HEK293 (cell line): Measurements from ENCODE around the gene NRN1L.

Source experiments
- CTCF ChIA-PET: fragments of 350-600 bp; formaldehyde crosslinking; extraction: SDS; loops from one replicate; lab custom pipeline; 2021; ENCODE audit warnings: antibody characterized with exemption; lab: Yijun Ruan, JAX
- POLR2A ChIA-PET: fragments of 300-600 bp; formaldehyde crosslinking; extraction: SDS; loops from one replicate; lab custom pipeline; 2020; ENCODE audit warnings: antibody characterized with exemption, inconsistent platforms; lab: Yijun Ruan, JAX
- H3K27ac ChIP-seq: fragments of 200-500 bp; sonication (Bioruptor generic); 2 replicates; pipeline ENCODE4 v1.5.1; 2014; ENCODE audit warnings: low read depth, low read length, control low read depth, inconsistent platforms; ENCODE audit errors: extremely low read depth
- H3K36me3 ChIP-seq, 2 experiments: fragments of 200-500 bp in 1 of 2; sonication (Bioruptor generic) in 1 of 2; 1 replicate in 1 of 2; 2 replicates in 1 of 2; pipeline ENCODE4 v1.5.1; 2014 to 2017; ENCODE audit warnings: inconsistent platforms in 2 of 2, low read length in 2 of 2; ENCODE audit not compliant: control insufficient read depth in 2 of 2, insufficient read depth in 1 of 2
- H3K4me1 ChIP-seq: fragments of 200-500 bp; sonication (Bioruptor generic); 2 replicates; pipeline ENCODE4 v1.5.1; 2014; ENCODE audit warnings: mild to moderate bottlenecking, low read length, inconsistent platforms; ENCODE audit not compliant: control insufficient read depth, insufficient read depth
- H3K4me3 ChIP-seq: 2 replicates; pipeline ENCODE4 v1.5.1; 2011; ENCODE audit warnings: low read depth, mild to moderate bottlenecking, control low read depth, low read length, moderate library complexity
- H3K9me3 ChIP-seq: fragments of 200-500 bp; sonication (Bioruptor generic); 2 replicates; pipeline ENCODE4 v1.5.1; 2014; ENCODE audit warnings: low read depth, low read length, inconsistent platforms; ENCODE audit not compliant: control insufficient read depth, insufficient read depth
- BCL11A ChIP-seq: fragments of 450-650 bp; formaldehyde crosslinking; IDR thresholded peaks from 2 replicates; pipeline ENCODE4 v1.5.1; 2016; ENCODE audit warnings: low read depth, missing biosample characterization, missing genetic modification characterization
- GLI2 ChIP-seq: fragments of 450-650 bp; formaldehyde crosslinking; IDR thresholded peaks from 2 replicates; pipeline ENCODE4; 2017; ENCODE audit warnings: missing biosample characterization, missing genetic modification characterization, low read depth, borderline replicate concordance
- GLIS2 ChIP-seq: fragments of 450-650 bp; formaldehyde crosslinking; IDR thresholded peaks from 2 replicates; pipeline ENCODE4 v1.5.1; 2016; ENCODE audit warnings: missing biosample characterization, missing genetic modification characterization
- KLF1 ChIP-seq: fragments of 450-650 bp; formaldehyde crosslinking; IDR thresholded peaks from 2 replicates; pipeline ENCODE4 v1.5.1; 2016; ENCODE audit warnings: missing biosample characterization, missing genetic modification characterization
- MZF1 ChIP-seq: fragments of 450-650 bp; formaldehyde crosslinking; IDR thresholded peaks from 2 replicates; pipeline ENCODE4 v1.5.1; 2017; ENCODE audit warnings: missing biosample characterization, missing genetic modification characterization, borderline replicate concordance
- OSR2 ChIP-seq: fragments of 450-650 bp; formaldehyde crosslinking; IDR thresholded peaks from 2 replicates; pipeline ENCODE4 v1.5.1; 2016; ENCODE audit warnings: missing biosample characterization, missing genetic modification characterization
- OVOL3 ChIP-seq: fragments of 450-650 bp; formaldehyde crosslinking; IDR thresholded peaks from 2 replicates; pipeline ENCODE4 v1.5.1; 2016; ENCODE audit warnings: missing biosample characterization, missing genetic modification characterization
- SCRT2 ChIP-seq: fragments of 450-650 bp; formaldehyde crosslinking; IDR thresholded peaks from 2 replicates; pipeline ENCODE4 v1.5.1; 2016; ENCODE audit warnings: missing biosample characterization, missing genetic modification characterization
- ZBTB44 ChIP-seq: fragments of 450-650 bp; IDR thresholded peaks from 2 replicates; pipeline ENCODE4 v1.5.1; 2018; ENCODE audit warnings: missing biosample characterization, mild to moderate bottlenecking, missing genetic modification characterization
- ZBTB49 ChIP-seq: fragments of 450-650 bp; formaldehyde crosslinking; IDR thresholded peaks from 2 replicates; pipeline ENCODE4 v1.5.1; 2016; ENCODE audit warnings: missing biosample characterization, missing genetic modification characterization, low read depth
- ZFHX2 ChIP-seq: fragments of 450-650 bp; formaldehyde crosslinking; conservative IDR thresholded peaks from 2 replicates; pipeline ENCODE4 v1.5.1; 2016; ENCODE audit warnings: missing biosample characterization, missing genetic modification characterization
- ZFP3 ChIP-seq: fragments of 450-650 bp; formaldehyde crosslinking; IDR thresholded peaks from 2 replicates; pipeline ENCODE4 v1.5.1; 2016; ENCODE audit warnings: low read depth, missing biosample characterization, missing genetic modification characterization
- ZFP41 ChIP-seq: fragments of 450-650 bp; formaldehyde crosslinking; IDR thresholded peaks from 2 replicates; pipeline ENCODE4 v1.5.1; 2016; ENCODE audit warnings: missing biosample characterization, missing genetic modification characterization, borderline replicate concordance
- ZNF132 ChIP-seq: fragments of 450-650 bp; formaldehyde crosslinking; IDR thresholded peaks from 2 replicates; pipeline ENCODE4 v1.5.1; 2017; ENCODE audit warnings: missing biosample characterization, missing genetic modification characterization, borderline replicate concordance
- ZNF146 ChIP-seq: fragments of 450-650 bp; formaldehyde crosslinking; IDR thresholded peaks from 2 replicates; pipeline ENCODE4 v1.5.1; 2016; ENCODE audit warnings: missing biosample characterization, missing genetic modification characterization
- ZNF16 ChIP-seq: fragments of 450-650 bp; formaldehyde crosslinking; IDR thresholded peaks from 2 replicates; pipeline ENCODE4 v1.5.1; 2016; ENCODE audit warnings: low read depth, missing biosample characterization, missing genetic modification characterization
- ZNF2 ChIP-seq: fragments of 450-650 bp; formaldehyde crosslinking; IDR thresholded peaks from 2 replicates; pipeline ENCODE4 v1.5.1; 2016; ENCODE audit warnings: missing biosample characterization, missing genetic modification characterization
- ZNF214 ChIP-seq: fragments of 450-650 bp; formaldehyde crosslinking; IDR thresholded peaks from 2 replicates; pipeline ENCODE4 v1.5.1; 2017; ENCODE audit warnings: missing biosample characterization, mild to moderate bottlenecking, missing genetic modification characterization, borderline replicate concordance
- ZNF223 ChIP-seq: fragments of 450-650 bp; formaldehyde crosslinking; IDR thresholded peaks from 2 replicates; pipeline ENCODE4 v1.5.1; 2016; ENCODE audit warnings: missing biosample characterization, missing genetic modification characterization
- ZNF239 ChIP-seq: fragments of 450-650 bp; formaldehyde crosslinking; IDR thresholded peaks from 2 replicates; pipeline ENCODE4 v1.5.1; 2016; ENCODE audit warnings: missing biosample characterization, missing genetic modification characterization
- ZNF292 ChIP-seq: fragments of 450-650 bp; formaldehyde crosslinking; IDR thresholded peaks from 2 replicates; pipeline ENCODE4 v1.5.1; 2016; ENCODE audit warnings: low read depth, missing biosample characterization, missing genetic modification characterization, borderline replicate concordance
- ZNF302 ChIP-seq: fragments of 450-650 bp; formaldehyde crosslinking; IDR thresholded peaks from 2 replicates; pipeline ENCODE4 v1.5.1; 2016; ENCODE audit warnings: missing biosample characterization, missing genetic modification characterization, low read depth
- ZNF529 ChIP-seq: fragments of 450-650 bp; formaldehyde crosslinking; IDR thresholded peaks from 2 replicates; pipeline ENCODE4 v1.5.1; 2017; ENCODE audit warnings: missing genetic modification characterization, missing biosample characterization; ENCODE audit not compliant: insufficient replicate concordance
- ZNF600 ChIP-seq: fragments of 450-650 bp; formaldehyde crosslinking; IDR thresholded peaks from 2 replicates; pipeline ENCODE4 v1.5.1; 2016; ENCODE audit warnings: missing biosample characterization, missing genetic modification characterization
- ZNF621 ChIP-seq: fragments of 450-650 bp; formaldehyde crosslinking; IDR thresholded peaks from 2 replicates; pipeline ENCODE4 v1.5.1; 2017; ENCODE audit warnings: missing biosample characterization, missing genetic modification characterization
- ZNF785 ChIP-seq: fragments of 450-650 bp; formaldehyde crosslinking; IDR thresholded peaks from 2 replicates; pipeline ENCODE4 v1.5.1; 2016; ENCODE audit warnings: missing biosample characterization, missing genetic modification characterization
- TF ChIP-seq, protein P1 (sequence below): fragments of 450-650 bp; formaldehyde crosslinking; optimal IDR thresholded peaks from 2 replicates; pipeline ENCODE3; 2016; ENCODE audit warnings: missing biosample characterization, mild to moderate bottlenecking, missing genetic modification characterization
- TF ChIP-seq, protein P2 (sequence below): fragments of 450-650 bp; formaldehyde crosslinking; IDR thresholded peaks from 2 replicates; pipeline ENCODE4 v1.5.1; 2016; ENCODE audit warnings: missing biosample characterization, missing genetic modification characterization

Gene NRN1L

DNA sequence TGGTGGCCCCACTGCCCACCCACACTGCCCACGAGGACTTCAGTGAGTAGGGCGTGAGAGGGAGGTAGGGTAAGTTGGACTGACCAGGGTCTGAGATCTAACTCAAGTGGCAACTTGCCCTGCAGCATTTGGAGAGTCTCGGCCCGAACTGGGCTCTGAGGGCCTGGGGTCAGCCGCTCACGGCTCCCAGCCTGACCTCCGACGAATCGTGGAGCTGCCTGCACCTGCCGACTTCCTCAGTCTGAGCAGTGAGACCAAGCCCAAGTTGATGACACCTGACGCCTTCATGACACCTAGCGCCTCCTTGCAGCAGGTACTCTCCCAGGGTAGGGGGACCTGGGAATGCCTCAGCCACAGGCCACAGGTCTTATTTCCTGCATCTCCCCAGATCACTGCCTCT lies 5.2 kb upstream of the NRN1L start:
- H3K9me3 ChIP-seq: no peaks in the 10 kb centered on the region
- H3K27ac ChIP-seq: no peak overlapping the region
- no peak for TF ChIP-seq ZNF239 (tag by site-specific recombination)
- TF ChIP-seq ZBTB44: no peak
- no peak for TF ChIP-seq MZF1
- no peak for TF ChIP-seq ZNF785 (tag by site-specific recombination)
- TF ChIP-seq, protein P1, sequence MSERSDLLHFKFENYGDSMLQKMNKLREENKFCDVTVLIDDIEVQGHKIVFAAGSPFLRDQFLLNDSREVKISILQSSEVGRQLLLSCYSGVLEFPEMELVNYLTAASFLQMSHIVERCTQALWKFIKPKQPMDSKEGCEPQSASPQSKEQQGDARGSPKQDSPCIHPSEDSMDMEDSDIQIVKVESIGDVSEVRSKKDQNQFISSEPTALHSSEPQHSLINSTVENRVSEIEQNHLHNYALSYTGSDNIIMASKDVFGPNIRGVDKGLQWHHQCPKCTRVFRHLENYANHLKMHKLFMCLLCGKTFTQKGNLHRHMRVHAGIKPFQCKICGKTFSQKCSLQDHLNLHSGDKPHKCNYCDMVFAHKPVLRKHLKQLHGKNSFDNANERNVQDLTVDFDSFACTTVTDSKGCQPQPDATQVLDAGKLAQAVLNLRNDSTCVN (tag by site-specific recombination): no peak
- no peak for TF ChIP-seq ZNF132 (tag by site-specific recombination)
- no peak for TF ChIP-seq ZNF292
- no peak for TF ChIP-seq ZNF2 (tag by site-specific recombination)
- no peak for TF ChIP-seq ZNF600 (tag by site-specific recombination)
- TF ChIP-seq ZNF223 (tag by site-specific recombination): no peak
- TF ChIP-seq ZFP41: no peak
- TF ChIP-seq ZNF146 (tag by site-specific recombination): no peak
- ChIA-PET CTCF (interaction anchor here (0.6 to 0.9 kb wide), 2 partner anchors 62 to 1176 kb away, joined by 3 to 4 read pairs; no protein-coding TSS in a partner anchor), POLR2A (interaction anchor here (1.2 kb wide), 1 partner anchor 14 kb away, joined by 3 read pairs; no protein-coding TSS in a partner anchor)
- no peaks in the 10 kb centered on the region for H3K4me1 ChIP-seq
- peaks cover 0 to 99% of the 10 kb centered on the region in 2 experiments; a peak in 2 of 3 replicates for H3K36me3 ChIP-seq
- no peak overlapping the region for H3K4me3 ChIP-seq

DNA sequence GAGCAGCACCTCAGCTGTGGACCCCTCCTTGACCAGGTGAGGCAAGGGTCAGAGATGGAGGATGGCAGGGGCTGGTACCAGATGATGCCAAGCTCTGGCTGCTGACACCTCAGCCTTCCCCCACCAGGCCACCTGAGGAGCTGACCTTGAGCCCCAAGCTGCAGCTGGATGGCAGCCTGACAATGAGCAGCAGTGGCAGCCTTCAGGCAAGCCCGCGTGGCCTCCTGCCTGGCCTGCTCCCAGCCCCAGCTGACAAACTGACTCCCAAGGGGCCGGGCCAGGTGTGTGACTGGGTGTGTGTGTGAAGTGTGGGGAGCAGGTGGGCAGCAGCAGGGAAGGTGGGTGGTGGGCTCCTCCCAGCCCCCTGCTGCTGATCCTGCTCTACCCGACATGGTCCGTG lies 4.7 kb upstream of the NRN1L start:
- H3K27ac ChIP-seq: no peak overlapping the region
- peaks cover 2% of the 10 kb centered on the region; the same call in 1 of the 2 replicates for H3K4me1 ChIP-seq
- H3K4me3 ChIP-seq: no peak overlapping the region
- CTCF ChIA-PET: interaction anchor here (0.6 kb wide), 1 partner anchor 64 kb away, joined by 6 read pairs; no protein-coding TSS in a partner anchor
- no peaks in the 10 kb centered on the region for H3K9me3 ChIP-seq
- TF ChIP-seq OSR2 (tag by site-specific recombination) (peak; percentile 4), GLI2 (tag by site-specific recombination) (no peak), ZFHX2 (tag by site-specific recombination) (peak; percentile 33)
- POLR2A ChIA-PET: interaction anchor here (1.2 kb wide), 1 partner anchor 15 kb away, joined by 3 read pairs; no protein-coding TSS in a partner anchor
- H3K36me3 ChIP-seq: peaks cover 0 to 98% of the 10 kb centered on the region in 2 experiments; a peak in 2 of 3 replicates

GRCh38 chr16:67880584-67880983 lies 4.1 kb upstream of the NRN1L start:
- no peak overlapping the region for H3K27ac ChIP-seq
- ChIA-PET CTCF (interaction anchor here (0.6 kb wide), 1 partner anchor 210 kb away, joined by 5 read pairs; no protein-coding TSS in a partner anchor), POLR2A (no interaction called here)
- no peak overlapping the region for H3K4me3 ChIP-seq
- peaks cover 0 to 95% of the 10 kb centered on the region in 2 experiments; a peak in 1 of 3 replicates for H3K36me3 ChIP-seq
- no peaks in the 10 kb centered on the region for H3K9me3 ChIP-seq
- H3K4me1 ChIP-seq: peaks cover 3% of the 10 kb centered on the region; the same call in 1 of the 2 replicates
- TF ChIP-seq SCRT2 (tag by site-specific recombination) (no peak), ZBTB49 (tag by site-specific recombination) (no peak), BCL11A (tag by site-specific recombination) (no peak), ZNF302 (tag by site-specific recombination) (no peak), ZNF16 (tag by site-specific recombination) (no peak), OVOL3 (no peak), GLIS2 (no peak), KLF1 (no peak), ZNF223 (tag by site-specific recombination) (no peak), ZFP3 (tag by site-specific recombination) (no peak), ZNF621 (tag by site-specific recombination) (no peak), ZNF529 (tag by site-specific recombination) (no peak), ZNF214 (tag by site-specific recombination) (no peak)
- TF ChIP-seq, protein P2, sequence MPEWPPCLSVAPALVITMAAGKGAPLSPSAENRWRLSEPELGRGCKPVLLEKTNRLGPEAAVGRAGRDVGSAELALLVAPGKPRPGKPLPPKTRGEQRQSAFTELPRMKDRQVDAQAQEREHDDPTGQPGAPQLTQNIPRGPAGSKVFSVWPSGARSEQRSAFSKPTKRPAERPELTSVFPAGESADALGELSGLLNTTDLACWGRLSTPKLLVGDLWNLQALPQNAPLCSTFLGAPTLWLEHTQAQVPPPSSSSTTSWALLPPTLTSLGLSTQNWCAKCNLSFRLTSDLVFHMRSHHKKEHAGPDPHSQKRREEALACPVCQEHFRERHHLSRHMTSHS (tag by site-specific recombination): no peak
